Lung microvascular endothelial cell (primary cell): ENCODE data around the gene USP17L30. TPM values are rescaled to one million over a fixed set of nuclear protein-coding genes. Genes with fewer than 3 reads are reported as not detected.

Experiments
- total RNA-seq: library from RNA; depleted of rRNA; stranded (reverse); fragments of >200 nt; gene quantifications from 2 replicates; pipeline ENCODE4 v1.2.1, GENCODE V29; 2014

USP17L30 gene
- total RNA-seq, 1 donor from 2014 or later, result not detected

Other genes with a start within 250 kb of the USP17L30 start
- gene FAM90A26, start 192.7 kb upstream of the USP17L30 start, total RNA-seq, result not detected in 2 replicates
- not detected in 2 replicates for gene USP17L10, start 152.5 kb upstream of the USP17L30 start, total RNA-seq
- gene USP17L11, start 147.7 kb upstream of the USP17L30 start, total RNA-seq, result not detected in 2 replicates
- gene USP17L12, start 143.0 kb upstream of the USP17L30 start, total RNA-seq, result not detected in 2 replicates
- gene USP17L13, start 138.2 kb upstream of the USP17L30 start, total RNA-seq, result not detected in 2 replicates
- gene USP17L15, start 128.7 kb upstream of the USP17L30 start, total RNA-seq, result not detected in 2 replicates
- not detected in 2 replicates for gene USP17L17, start 119.2 kb upstream of the USP17L30 start, total RNA-seq
- not detected in 2 replicates for gene USP17L18, start 114.5 kb upstream of the USP17L30 start, total RNA-seq
- not detected in 2 replicates for gene USP17L19, start 109.8 kb upstream of the USP17L30 start, total RNA-seq
- gene USP17L20, start 105.0 kb upstream of the USP17L30 start, total RNA-seq, result not detected in 2 replicates
- gene USP17L21, start 100.3 kb upstream of the USP17L30 start, total RNA-seq, result not detected in 2 replicates
- not detected in 2 replicates for gene USP17L22, start 95.5 kb upstream of the USP17L30 start, total RNA-seq
- not detected in 2 replicates for gene USP17L24, start 38.0 kb upstream of the USP17L30 start, total RNA-seq
- not detected in 2 replicates for gene USP17L25, start 33.2 kb upstream of the USP17L30 start, total RNA-seq
- not detected in 2 replicates for gene USP17L26, start 28.5 kb upstream of the USP17L30 start, total RNA-seq
- not detected in 2 replicates for gene USP17L5, start 23.7 kb upstream of the USP17L30 start, total RNA-seq
- not detected in 2 replicates for gene USP17L27, start 19.0 kb upstream of the USP17L30 start, total RNA-seq
- not detected in 2 replicates for gene USP17L28, start 14.2 kb upstream of the USP17L30 start, total RNA-seq
- not detected in 2 replicates for gene USP17L29, start 9.5 kb upstream of the USP17L30 start, total RNA-seq
- not detected in 2 replicates for gene DEFB131A, start 81.3 kb downstream of the USP17L30 start, total RNA-seq